Fibroblast of lung (primary cell): Measurements from ENCODE around the gene TSBP1. TPM values are rescaled to one million over a fixed set of nuclear protein-coding genes. Genes with fewer than 3 reads are reported as not detected.

ENCODE experiments used
- DNase-seq, 2 donors: peaks; one replicate each; pipeline versions ENCODE4 v3.0.0 to v3.0.0-alpha.2; 2010; ENCODE audit warnings: low read depth in 2 of 2
- H2AFZ ChIP-seq: 2 replicates; pipeline ENCODE4 v1.5.1; 2012; ENCODE audit warnings: low read length, control low read depth, inconsistent platforms
- H3K27ac ChIP-seq: 2 replicates; pipeline ENCODE4 v1.5.1; 2011; ENCODE audit warnings: low read length, control low read depth; ENCODE audit not compliant: insufficient read depth
- H3K27me3 ChIP-seq: 2 replicates; pipeline ENCODE4 v1.5.1; 2011; ENCODE audit warnings: mild to moderate bottlenecking, low read length; ENCODE audit not compliant: control insufficient read depth, insufficient read depth
- H3K36me3 ChIP-seq: 2 replicates; pipeline ENCODE4 v1.5.1; 2011; ENCODE audit warnings: low read length; ENCODE audit not compliant: control insufficient read depth, insufficient read depth
- H3K4me1 ChIP-seq: 2 replicates; pipeline ENCODE4 v1.5.1; 2011; ENCODE audit warnings: low read length; ENCODE audit not compliant: control insufficient read depth, insufficient read depth; ENCODE audit errors: extremely low read depth
- H3K4me2 ChIP-seq: 2 replicates; pipeline ENCODE4 v1.5.1; 2011; ENCODE audit warnings: low read length, control low read depth; ENCODE audit not compliant: insufficient read depth; ENCODE audit errors: extremely low read depth
- H3K4me3 ChIP-seq, 4 experiments: fragments of 200-600 bp in 1 of 4; sonication (generic) in 1 of 4; replicated peaks in 1 of 4; 2 replicates each; pipeline ENCODE4 v1.5.1; 2011 to 2016; ENCODE audit warnings: low read length in 4 of 4, low read depth in 3 of 4, mild to moderate bottlenecking in 3 of 4, control low read depth in 2 of 4, inconsistent platforms in 1 of 4, mixed read lengths in 1 of 4; ENCODE audit not compliant: insufficient read depth in 1 of 4; ENCODE audit errors: control extremely low read depth in 1 of 4
- H3K79me2 ChIP-seq: 2 replicates; pipeline ENCODE4 v1.5.1; 2012; ENCODE audit warnings: mild to moderate bottlenecking, low read length, inconsistent platforms; ENCODE audit not compliant: control insufficient read depth, insufficient read depth
- H3K9ac ChIP-seq: 2 replicates; pipeline ENCODE4 v1.5.1; 2011; ENCODE audit warnings: mild to moderate bottlenecking, low read length, control low read depth; ENCODE audit not compliant: insufficient read depth
- H3K9me3 ChIP-seq: 2 replicates; pipeline ENCODE4 v1.5.1; 2012; ENCODE audit warnings: low read depth, low read length; ENCODE audit not compliant: control insufficient read depth, insufficient read depth
- H4K20me1 ChIP-seq: 2 replicates; pipeline ENCODE4 v1.5.1; 2011; ENCODE audit warnings: low read length; ENCODE audit not compliant: control insufficient read depth, insufficient read depth; ENCODE audit errors: extremely low read depth
- CTCF ChIP-seq, 2 donors: IDR thresholded peaks in 1 of 2; conservative IDR thresholded peaks in 1 of 2; 1 replicate in 1 of 2; 2 replicates in 1 of 2; pipeline ENCODE4 v1.5.1; 2011 to 2012; ENCODE audit warnings: low read length in 2 of 2, control low read depth in 1 of 2, inconsistent platforms in 1 of 2, low read depth in 1 of 2, mild to moderate bottlenecking in 1 of 2
- EZH2 ChIP-seq: IDR thresholded peaks from 2 replicates; pipeline ENCODE4 v1.5.1; 2012; ENCODE audit warnings: low read length, control low read depth, mild to moderate bottlenecking; ENCODE audit errors: missing control alignments
- polyA plus RNA-seq, 2 donors: library from polyadenylated mRNA; depleted of rRNA in 1 of 2; stranded (reverse) in 1 of 2; unstranded in 1 of 2; fragments of >200 nt; gene quantifications; 2 replicates each; pipeline ENCODE4 v1.2.1, GENCODE V29; 2011 to 2012; ENCODE audit warnings: missing spikeins in 1 of 2
- total RNA-seq: library from RNA; depleted of rRNA; stranded (reverse); fragments of >200 nt; gene quantifications from 2 replicates; pipeline ENCODE4 v1.2.1, GENCODE V29; 2014

Gene TSBP1
- total and polyA plus RNA-seq, 2 donors (not counting 1 experiment from before 2014, with no cell fraction given), result not detected

- TF ChIP-seq CTCF (conservative IDR thresholded peaks at IDR 0.05 in 1 of 2, IDR thresholded peaks at IDR 0.05 in 1 of 2; ENCODE audit: low read depth in 1 of 2, low read length in 2 of 2) (no peak), EZH2 (no peak)
- Histone ChIP-seq H3K36me3 (no peaks in the 10 kb centered on the region), H3K9me3 (no peaks in the 10 kb centered on the region), H3K27ac (no peak overlapping the region), H4K20me1 (no peaks in the 10 kb centered on the region), H3K4me1 (no peaks in the 10 kb centered on the region), H3K4me2 (no peak overlapping the region), H2AFZ (no peak overlapping the region), H3K27me3 (peaks cover 8% of the 10 kb centered on the region), H3K9ac (no peak overlapping the region), H3K79me2 (no peaks in the 10 kb centered on the region), H3K4me3 (no peak overlapping the region)
- no peak for DNase-seq
These were observed 31.1 kb upstream of the TSBP1 start for GRCh38 chr6:32402812-32403211.

- no peak overlapping the region for H2AFZ ChIP-seq
- DNase-seq, result no peak
- H3K27me3 ChIP-seq, result peaks cover 3% of the 10 kb centered on the region
- no peak overlapping the region for H3K4me3 ChIP-seq
- H3K27ac ChIP-seq, result no peak overlapping the region
- no peaks in the 10 kb centered on the region for H3K9me3 ChIP-seq
- H3K79me2 ChIP-seq, result no peaks in the 10 kb centered on the region
- TF ChIP-seq EZH2 (no peak), CTCF (conservative IDR thresholded peaks at IDR 0.05 in 1 of 2, IDR thresholded peaks at IDR 0.05 in 1 of 2; ENCODE audit: low read depth in 1 of 2, low read length in 2 of 2) (no peak)
- no peaks in the 10 kb centered on the region for H3K36me3 ChIP-seq
- no peak overlapping the region for H3K4me2 ChIP-seq
- H4K20me1 ChIP-seq, result no peaks in the 10 kb centered on the region
- H3K4me1 ChIP-seq, result no peaks in the 10 kb centered on the region
- no peak overlapping the region for H3K9ac ChIP-seq
These were observed 29.7 kb upstream of the TSBP1 start for GRCh38 chr6:32401284-32401963.

- TF ChIP-seq CTCF (conservative IDR thresholded peaks at IDR 0.05 in 1 of 2, IDR thresholded peaks at IDR 0.05 in 1 of 2; ENCODE audit: low read depth in 1 of 2, low read length in 2 of 2), result no peak
- TF ChIP-seq EZH2, result no peak
- Histone ChIP-seq H3K27me3 (no peaks in the 10 kb centered on the region), H3K9ac (no peak overlapping the region), H3K27ac (no peak overlapping the region), H3K9me3 (no peaks in the 10 kb centered on the region), H3K4me1 (no peaks in the 10 kb centered on the region), H3K4me3 (no peak overlapping the region), H2AFZ (no peak overlapping the region), H3K36me3 (no peaks in the 10 kb centered on the region), H4K20me1 (no peaks in the 10 kb centered on the region), H3K79me2 (no peaks in the 10 kb centered on the region), H3K4me2 (no peak overlapping the region)
- DNase-seq, result peak in 1 of 2 donors; percentile 1
These were observed 25.7 kb upstream of the TSBP1 start for GRCh38 chr6:32397252-32397920.
